Endothelial cell of umbilical vein (primary cell): ENCODE data around the gene CTF1.

Source experiments
- CTCF ChIP-seq, 2 donors: IDR thresholded peaks; 1 replicate in 1 of 2; 2 replicates in 1 of 2; pipeline ENCODE4 v1.5.1; 2011; ENCODE audit warnings: low read length in 2 of 2, mild to moderate bottlenecking in 2 of 2, moderate library complexity in 2 of 2, control low read depth in 1 of 2, inconsistent platforms in 1 of 2, low read depth in 1 of 2; ENCODE audit not compliant: insufficient read depth in 1 of 2; ENCODE audit errors: extremely low read depth in 1 of 2
- EZH2 ChIP-seq: IDR thresholded peaks from 2 replicates; pipeline ENCODE4 v1.6.1; 2012; ENCODE audit warnings: borderline replicate concordance, low read depth, mild to moderate bottlenecking, moderate library complexity, low read length, inconsistent platforms; ENCODE audit not compliant: severe bottlenecking
- GATA2 ChIP-seq: IDR thresholded peaks from 2 replicates; pipeline ENCODE4 v1.7.0; 2011; ENCODE audit warnings: low read depth, mild to moderate bottlenecking, moderate library complexity, mixed read lengths, low read length; ENCODE audit not compliant: insufficient read length, insufficient read depth
- POLR2A ChIP-seq: IDR thresholded peaks from 2 replicates; pipeline ENCODE4 v1.6.1; 2012; ENCODE audit warnings: low read depth, mild to moderate bottlenecking, control low read depth, low read length
- POLR2AphosphoS5 ChIP-seq: IDR thresholded peaks from 2 replicates; pipeline ENCODE4 v1.6.1; 2012; ENCODE audit warnings: low read depth, mild to moderate bottlenecking, control low read depth, low read length, moderate library complexity; ENCODE audit not compliant: insufficient read depth
- TF ChIP-seq, protein P1 (sequence below): IDR thresholded peaks from 2 replicates; pipeline ENCODE4 v1.6.1; 2011; ENCODE audit not compliant: insufficient read depth, insufficient read length

DNA sequence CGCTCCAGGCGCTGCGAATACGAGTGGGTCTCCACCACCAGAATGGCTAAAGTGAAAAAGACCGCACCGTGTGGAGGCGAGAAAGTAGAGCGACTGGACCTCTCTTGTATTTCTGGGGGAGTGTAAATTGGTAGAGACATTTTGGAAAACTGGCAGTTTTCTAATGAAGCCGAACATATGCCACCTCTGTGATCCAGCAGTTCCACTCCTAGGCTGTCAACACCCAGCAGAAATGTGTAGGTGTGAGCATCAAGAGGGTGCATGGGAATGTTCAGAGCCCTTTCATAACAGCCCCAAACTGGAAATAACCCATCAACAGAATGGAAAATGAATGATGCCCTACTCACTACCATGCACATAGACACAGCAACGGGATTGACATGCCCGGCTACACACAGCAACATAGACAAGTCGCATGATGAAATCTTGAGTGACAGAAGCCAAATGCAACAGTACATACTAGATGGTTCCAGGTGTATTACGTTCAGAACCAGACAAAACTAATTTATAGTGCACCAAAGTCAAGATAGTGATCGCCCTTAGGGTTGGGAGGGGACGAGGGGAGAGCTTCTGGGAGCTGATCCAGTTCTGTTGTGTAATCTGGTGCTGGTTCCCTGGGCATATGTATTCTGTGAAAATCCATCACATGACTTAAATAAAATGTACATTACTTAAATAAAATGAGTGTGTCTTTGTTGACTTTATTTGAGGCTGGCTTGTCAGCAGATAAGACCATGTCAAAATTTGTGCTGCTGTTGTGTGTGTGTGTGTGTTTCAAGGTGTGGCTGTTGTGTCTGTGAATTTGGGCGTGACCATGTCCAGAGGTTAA is 1.7 kb upstream of the CTF1 start:
- TF ChIP-seq EZH2 (no peak), CTCF (IDR thresholded peaks at IDR 0.05; ENCODE audit: extremely low read depth in 1 of 2, insufficient read depth in 1 of 2, low read depth in 1 of 2, low read length in 2 of 2) (no peak), POLR2AphosphoS5 (no peak), POLR2A (no peak), GATA2 (no peak)
- TF ChIP-seq, protein P1, sequence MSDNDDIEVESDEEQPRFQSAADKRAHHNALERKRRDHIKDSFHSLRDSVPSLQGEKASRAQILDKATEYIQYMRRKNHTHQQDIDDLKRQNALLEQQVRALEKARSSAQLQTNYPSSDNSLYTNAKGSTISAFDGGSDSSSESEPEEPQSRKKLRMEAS, result no peak
